AG04450 (cell line): Measurements from ENCODE around the gene GID4. TPM values are rescaled to one million over a fixed set of nuclear protein-coding genes. Genes with fewer than 3 reads are reported as not detected.

ENCODE experiments used
- CTCF ChIA-PET: fragments of 300-600, 350-600 bp; formaldehyde crosslinking; extraction: SDS; loops from one replicate; lab custom pipeline; 2022; ENCODE audit warnings: antibody characterized with exemption, inconsistent platforms; lab: Charles Lee
- POLR2A ChIA-PET: fragments of 350-600 bp; formaldehyde crosslinking; extraction: SDS; loops from one replicate; lab custom pipeline; 2021; ENCODE audit warnings: antibody characterized with exemption, inconsistent platforms; lab: Yijun Ruan, JAX
- DNase-seq: peaks from one replicate; pipeline ENCODE4 v3.0.0-alpha.2; 2011; ENCODE audit warnings: low read depth, low spot score
- H3K27ac ChIP-seq: one replicate; pipeline ENCODE4 v1.5.1; 2012; ENCODE audit warnings: low read depth, low read length, control low read depth
- H3K27me3 ChIP-seq: one replicate; pipeline ENCODE4 v1.6.0; 2012; ENCODE audit warnings: low read length; ENCODE audit not compliant: control insufficient read depth, insufficient read depth
- H3K4me3 ChIP-seq: 2 replicates; pipeline ENCODE4 v1.5.1; 2011; ENCODE audit warnings: mild to moderate bottlenecking, low read depth, low read length, control low read depth
- H3K9me3 ChIP-seq: 2 replicates; pipeline ENCODE4 v1.5.1; 2012; ENCODE audit warnings: low read length; ENCODE audit not compliant: control insufficient read depth, insufficient read depth
- polyA plus RNA-seq: library from polyadenylated mRNA; depleted of rRNA; stranded (reverse); fragments of >200 nt; gene quantifications from 2 replicates; pipeline ENCODE4 v1.2.3, GENCODE V29; 2011
- TF ChIP-seq, protein P1 (sequence below): IDR thresholded peaks from 2 replicates; pipeline ENCODE4 v1.5.1; 2011; ENCODE audit warnings: low read depth, low read length, control low read depth, inconsistent platforms

GID4 gene
- polyA plus RNA-seq, 1 experiment, result 7.6 TPM

GRCh38 chr17:18020971-18021370 is 18.2 kb upstream of the GID4 start:
- TF ChIP-seq, protein P1, sequence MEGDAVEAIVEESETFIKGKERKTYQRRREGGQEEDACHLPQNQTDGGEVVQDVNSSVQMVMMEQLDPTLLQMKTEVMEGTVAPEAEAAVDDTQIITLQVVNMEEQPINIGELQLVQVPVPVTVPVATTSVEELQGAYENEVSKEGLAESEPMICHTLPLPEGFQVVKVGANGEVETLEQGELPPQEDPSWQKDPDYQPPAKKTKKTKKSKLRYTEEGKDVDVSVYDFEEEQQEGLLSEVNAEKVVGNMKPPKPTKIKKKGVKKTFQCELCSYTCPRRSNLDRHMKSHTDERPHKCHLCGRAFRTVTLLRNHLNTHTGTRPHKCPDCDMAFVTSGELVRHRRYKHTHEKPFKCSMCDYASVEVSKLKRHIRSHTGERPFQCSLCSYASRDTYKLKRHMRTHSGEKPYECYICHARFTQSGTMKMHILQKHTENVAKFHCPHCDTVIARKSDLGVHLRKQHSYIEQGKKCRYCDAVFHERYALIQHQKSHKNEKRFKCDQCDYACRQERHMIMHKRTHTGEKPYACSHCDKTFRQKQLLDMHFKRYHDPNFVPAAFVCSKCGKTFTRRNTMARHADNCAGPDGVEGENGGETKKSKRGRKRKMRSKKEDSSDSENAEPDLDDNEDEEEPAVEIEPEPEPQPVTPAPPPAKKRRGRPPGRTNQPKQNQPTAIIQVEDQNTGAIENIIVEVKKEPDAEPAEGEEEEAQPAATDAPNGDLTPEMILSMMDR, result no peak
- POLR2A ChIA-PET, result interaction anchor here (0.6 kb wide), 1 partner anchor 210 kb away, joined by 4 read pairs; no protein-coding TSS in a partner anchor
- DNase-seq, result no peak
- CTCF ChIA-PET, result no interaction called here
- H3K4me3 ChIP-seq, result no peak overlapping the region
- H3K27me3 ChIP-seq, result no peaks in the 10 kb centered on the region
- H3K27ac ChIP-seq, result no peak overlapping the region
- no peaks in the 10 kb centered on the region for H3K9me3 ChIP-seq

DNA sequence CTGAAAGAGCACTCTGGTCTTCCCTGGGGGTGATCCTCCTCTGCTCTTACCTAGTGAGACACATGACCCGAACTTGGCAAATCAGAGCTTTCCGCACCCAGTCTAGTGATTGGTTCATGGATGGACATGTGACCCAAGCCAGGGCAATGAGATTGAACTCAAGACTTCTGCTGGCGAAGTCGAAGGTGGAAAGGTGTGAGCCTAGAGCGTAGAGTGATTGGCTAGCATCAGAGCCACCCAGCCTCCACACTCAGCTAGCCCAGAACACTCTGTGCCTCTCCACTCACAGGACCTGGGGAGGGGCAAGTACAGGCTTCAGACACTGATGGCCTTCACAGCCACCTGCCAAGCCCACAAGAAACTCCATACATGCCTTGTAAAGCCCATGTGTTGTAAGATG is 17.8 kb upstream of the GID4 start:
- H3K4me3 ChIP-seq, result no peak overlapping the region
- DNase-seq, result no peak
- POLR2A ChIA-PET, result interaction anchor here (0.6 kb wide), 1 partner anchor 210 kb away, joined by 4 read pairs; no protein-coding TSS in a partner anchor
- H3K27me3 ChIP-seq, result no peaks in the 10 kb centered on the region
- no peaks in the 10 kb centered on the region for H3K9me3 ChIP-seq
- TF ChIP-seq, protein P1, result no peak
- CTCF ChIA-PET, result interaction anchor here (0.9 kb wide), 1 partner anchor 131 kb away, joined by 3 read pairs; no protein-coding TSS in a partner anchor
- no peak overlapping the region for H3K27ac ChIP-seq

- H3K27me3 ChIP-seq, result no peaks in the 10 kb centered on the region
- POLR2A ChIA-PET, result no interaction called here
- TF ChIP-seq, protein P1, result no peak
- no peak overlapping the region for H3K27ac ChIP-seq
- CTCF ChIA-PET, result interaction anchor here (1.4 kb wide), 1 partner anchor 21 kb away, joined by 3 read pairs; no protein-coding TSS in a partner anchor
- H3K4me3 ChIP-seq, result no peak overlapping the region
- no peaks in the 10 kb centered on the region for H3K9me3 ChIP-seq
- DNase-seq, result no peak
Observed at GRCh38 chr17:18025241-18025944, 13.8 kb upstream of the GID4 start.

- Histone ChIP-seq H3K27ac (no peak overlapping the region), H3K9me3 (no peaks in the 10 kb centered on the region), H3K27me3 (no peaks in the 10 kb centered on the region), H3K4me3 (no peak overlapping the region)
- CTCF ChIA-PET, result no interaction called here
- TF ChIP-seq, protein P1, result no peak; the same call in 1 of the 2 replicates
- POLR2A ChIA-PET, result no interaction called here
- no peak for DNase-seq
Observed at GRCh38 chr17:18025945-18026776, 13.0 kb upstream of the GID4 start.
